Uterus (tissue), 4 donors: Measurements from ENCODE around the gene COX7C. TPM values are rescaled to one million over a fixed set of nuclear protein-coding genes. Genes with fewer than 3 reads are reported as not detected.
A peak's percentile ranks its signal among the peaks of the same experiment; 100 is the strongest.

Experiments
- DNase-seq, 2 donors: peaks; one replicate each; pipeline ENCODE4 v3.0.0-alpha.2; 2019 to 2020
- H3K27ac ChIP-seq, 2 donors: fragments of 200-600 bp; sonication (generic); 1 replicate in 1 of 2; 2 replicates in 1 of 2; pipeline ENCODE4 v1.5.1; 2016 to 2018
- H3K27me3 ChIP-seq, 2 donors: fragments of 200-600 bp; sonication (generic); one replicate each; pipeline ENCODE4 v1.5.1; 2018 to 2019; ENCODE audit warnings: control low read depth in 1 of 2
- H3K36me3 ChIP-seq, 2 donors: fragments of 200-600 bp; sonication (generic); one replicate each; pipeline ENCODE4 v1.5.1; 2019; ENCODE audit warnings: control low read depth in 1 of 2
- H3K4me1 ChIP-seq, 2 donors: fragments of 200-600 bp; sonication (generic); one replicate each; pipeline ENCODE4 v1.5.1; 2018 to 2019; ENCODE audit warnings: control low read depth in 1 of 2
- H3K4me3 ChIP-seq, 2 donors: fragments of 200-600 bp; sonication (generic); 1 replicate in 1 of 2; 2 replicates in 1 of 2; pipeline ENCODE4 v1.5.1; 2018 to 2019; ENCODE audit warnings: mild to moderate bottlenecking in 1 of 2
- H3K9me3 ChIP-seq, 2 donors: fragments of 200-600 bp; sonication (generic); one replicate each; pipeline ENCODE4 v1.5.1; 2019; ENCODE audit warnings: control low read depth in 1 of 2
- POLR2A ChIP-seq, 2 donors: fragments of 450-650 bp; IDR thresholded peaks; one replicate each; pipeline ENCODE4 v1.6.1; 2016; ENCODE audit warnings: antibody characterized with exemption in 2 of 2, mild to moderate bottlenecking in 1 of 2, moderate library complexity in 1 of 2
- intact Hi-C: fragments of 100-400 bp; cut with DNase I; formaldehyde crosslinking; loops from one replicate; pipeline ENCODE4 v1.15.1; 2023; ENCODE audit warnings: low total_unique reads
- total RNA-seq, 4 donors: library from RNA; depleted of rRNA in 3 of 4; stranded (reverse); fragments of >200 nt in 3 of 4; gene quantifications; one replicate each; pipeline versions ENCODE4 v1.1.0 to v1.2.4, GENCODE V29; 2014 to 2023
- TF ChIP-seq, protein P1 (sequence below), 4 experiments: fragments of 200-600 bp in 2 of 4; fragments of 450-650 bp in 2 of 4; sonication (generic) in 2 of 4; IDR thresholded peaks; one replicate each; pipeline ENCODE4 v1.5.1; 2016 to 2019; ENCODE audit warnings: antibody characterized with exemption in 4 of 4, mild to moderate bottlenecking in 2 of 4, moderate library complexity in 1 of 4
- donor health status: DM: yes; HTN: yes; CAD: no.

Gene COX7C
- total RNA-seq, 4 donors from 2014 or later = 152 to 723 (median 321) TPM

DNA sequence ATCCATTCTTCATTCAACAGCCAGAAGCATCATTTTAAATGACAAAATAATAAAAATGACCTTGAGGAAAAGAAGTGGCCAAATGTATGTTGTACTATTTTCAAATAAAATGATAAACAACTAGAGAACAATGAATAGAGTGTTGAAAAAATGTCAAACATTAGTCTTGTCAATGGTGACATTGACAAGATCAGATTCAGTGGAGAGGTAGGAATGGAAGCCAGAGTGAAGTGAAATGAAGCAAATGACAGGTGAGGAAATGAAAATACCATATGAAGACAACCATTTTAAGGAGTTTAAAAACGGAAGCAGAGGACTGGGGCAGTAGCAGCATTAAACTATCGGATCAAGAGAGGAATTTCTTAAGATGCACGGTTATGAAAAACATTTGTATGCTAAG, 38.2 kb upstream of the COX7C start:
- TF ChIP-seq POLR2A (IDR thresholded peaks at IDR 0.05) = no peak
- TF ChIP-seq, protein P1, sequence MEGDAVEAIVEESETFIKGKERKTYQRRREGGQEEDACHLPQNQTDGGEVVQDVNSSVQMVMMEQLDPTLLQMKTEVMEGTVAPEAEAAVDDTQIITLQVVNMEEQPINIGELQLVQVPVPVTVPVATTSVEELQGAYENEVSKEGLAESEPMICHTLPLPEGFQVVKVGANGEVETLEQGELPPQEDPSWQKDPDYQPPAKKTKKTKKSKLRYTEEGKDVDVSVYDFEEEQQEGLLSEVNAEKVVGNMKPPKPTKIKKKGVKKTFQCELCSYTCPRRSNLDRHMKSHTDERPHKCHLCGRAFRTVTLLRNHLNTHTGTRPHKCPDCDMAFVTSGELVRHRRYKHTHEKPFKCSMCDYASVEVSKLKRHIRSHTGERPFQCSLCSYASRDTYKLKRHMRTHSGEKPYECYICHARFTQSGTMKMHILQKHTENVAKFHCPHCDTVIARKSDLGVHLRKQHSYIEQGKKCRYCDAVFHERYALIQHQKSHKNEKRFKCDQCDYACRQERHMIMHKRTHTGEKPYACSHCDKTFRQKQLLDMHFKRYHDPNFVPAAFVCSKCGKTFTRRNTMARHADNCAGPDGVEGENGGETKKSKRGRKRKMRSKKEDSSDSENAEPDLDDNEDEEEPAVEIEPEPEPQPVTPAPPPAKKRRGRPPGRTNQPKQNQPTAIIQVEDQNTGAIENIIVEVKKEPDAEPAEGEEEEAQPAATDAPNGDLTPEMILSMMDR (IDR thresholded peaks at IDR 0.05) = no peak
- no peak for DNase-seq
- Histone ChIP-seq H3K27ac (no peak overlapping the region), H3K4me3 (no peak overlapping the region), H3K4me1 (no peaks in the 10 kb centered on the region), H3K9me3 (no peaks in the 10 kb centered on the region), H3K36me3 (no peaks in the 10 kb centered on the region), H3K27me3 (no peaks in the 10 kb centered on the region)
- intact Hi-C loops = no loop called here

DNA sequence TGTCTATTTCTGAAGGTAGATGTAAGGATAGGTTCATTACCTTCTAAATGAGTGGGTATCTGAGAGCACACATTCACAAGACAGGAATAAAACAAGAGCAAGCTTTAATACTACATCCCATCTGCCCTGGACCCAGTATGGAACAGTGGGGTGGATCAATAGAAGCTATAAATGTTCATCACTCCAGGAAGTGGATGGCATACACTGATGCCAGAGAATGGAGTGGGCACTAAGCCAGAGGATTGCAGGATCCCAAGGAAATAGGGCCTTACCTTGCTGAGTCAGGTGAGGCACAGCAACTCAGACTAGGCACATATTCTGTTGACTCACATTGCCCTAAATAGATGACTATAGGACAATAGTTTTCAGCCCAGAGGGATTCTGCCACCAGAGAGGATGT, 21.3 kb upstream of the COX7C start:
- Histone ChIP-seq H3K4me1 (no peaks in the 10 kb centered on the region), H3K27ac (no peak overlapping the region), H3K4me3 (no peak overlapping the region), H3K27me3 (no peaks in the 10 kb centered on the region), H3K36me3 (no peaks in the 10 kb centered on the region), H3K9me3 (no peaks in the 10 kb centered on the region)
- TF ChIP-seq, protein P1 (IDR thresholded peaks at IDR 0.05) = no peak
- TF ChIP-seq POLR2A (IDR thresholded peaks at IDR 0.05) = no peak
- intact Hi-C loops = no loop called here
- DNase-seq = no peak

DNA sequence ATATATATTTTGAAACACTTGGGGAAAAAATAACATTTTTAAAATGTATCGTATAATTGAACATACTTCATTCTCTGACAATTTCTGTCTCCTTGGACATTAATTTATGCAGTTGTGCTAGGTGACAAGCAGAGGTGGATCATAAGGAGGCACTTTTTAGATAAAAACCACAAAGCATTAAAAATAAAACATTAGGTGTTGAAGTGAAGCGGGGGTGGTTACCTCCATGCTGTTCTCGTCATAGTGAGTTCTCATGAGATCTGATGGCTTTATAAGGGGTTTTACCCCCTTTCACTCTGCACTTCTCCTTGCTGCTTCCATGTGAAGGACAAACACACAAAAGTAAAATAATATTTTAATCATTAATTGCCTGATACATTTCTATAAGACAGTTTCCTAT, 11.9 kb upstream of the COX7C start:
- TF ChIP-seq POLR2A (IDR thresholded peaks at IDR 0.05) = no peak
- TF ChIP-seq, protein P1 (IDR thresholded peaks at IDR 0.05) = no peak
- Histone ChIP-seq H3K4me1 (no peaks in the 10 kb centered on the region), H3K27me3 (no peaks in the 10 kb centered on the region), H3K27ac (no peak overlapping the region), H3K36me3 (no peaks in the 10 kb centered on the region), H3K4me3 (no peak overlapping the region), H3K9me3 (no peaks in the 10 kb centered on the region)
- intact Hi-C loops = no loop called here
- no peak for DNase-seq

DNA sequence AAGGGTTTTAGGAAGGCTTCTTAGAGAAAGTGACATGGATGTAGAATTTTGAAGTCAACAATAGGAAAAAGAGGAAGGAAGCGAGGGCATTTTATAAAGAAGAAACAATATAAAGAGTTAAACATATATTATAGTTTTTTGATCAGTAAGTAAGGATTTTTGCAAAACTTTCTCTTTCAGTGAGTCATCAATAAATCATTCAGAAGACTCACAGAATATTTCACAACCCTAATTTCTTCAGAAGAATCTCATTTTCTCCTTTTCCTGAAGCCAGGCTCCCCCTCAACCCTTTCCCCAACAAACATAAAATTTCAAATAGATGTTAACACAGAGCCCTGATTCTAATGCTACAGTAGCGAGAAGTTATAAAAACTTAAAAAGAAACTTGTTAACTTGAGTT, 4.3 kb upstream of the COX7C start:
- TF ChIP-seq POLR2A (IDR thresholded peaks at IDR 0.05) = no peak
- TF ChIP-seq, protein P1 (IDR thresholded peaks at IDR 0.05) = no peak
- Histone ChIP-seq H3K36me3 (no peaks in the 10 kb centered on the region), H3K27ac (no peak overlapping the region), H3K4me1 (no peaks in the 10 kb centered on the region), H3K27me3 (no peaks in the 10 kb centered on the region), H3K9me3 (no peaks in the 10 kb centered on the region), H3K4me3 (no peak overlapping the region)
- no peak for DNase-seq
- intact Hi-C loops = no loop called here

DNA sequence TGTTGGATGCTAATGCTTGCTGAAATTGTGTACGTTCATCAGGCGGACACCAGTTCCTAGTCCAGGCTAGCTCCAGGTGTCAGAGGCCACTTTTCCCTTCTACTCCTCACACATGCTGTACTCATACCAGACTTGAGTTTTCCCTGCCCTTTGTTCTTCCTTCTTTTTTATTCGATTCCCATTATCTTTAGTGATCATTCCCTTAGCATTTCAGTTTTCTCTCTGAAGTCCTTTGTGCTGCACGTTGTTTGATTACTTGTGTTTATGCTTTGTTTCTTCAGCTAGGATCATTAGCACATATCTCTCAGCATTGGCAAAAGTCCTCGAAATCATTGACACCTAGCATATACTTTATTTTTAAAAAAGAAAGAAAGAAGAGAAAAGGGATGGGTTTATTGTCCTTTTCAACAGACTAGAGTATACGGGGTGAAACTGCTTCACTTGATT, 409 bp upstream of the COX7C start:
- TF ChIP-seq POLR2A (IDR thresholded peaks at IDR 0.05) = no peak
- TF ChIP-seq, protein P1 (IDR thresholded peaks at IDR 0.05) = no peak
- H3K36me3 ChIP-seq = no peaks in the 10 kb centered on the region
- H3K27ac ChIP-seq = peak overlapping the region; percentile 33 to 79
- H3K4me3 ChIP-seq = peak overlapping the region in 1 of 2 donors; percentile 91
- no peaks in the 10 kb centered on the region for H3K27me3 ChIP-seq
- no peaks in the 10 kb centered on the region for H3K9me3 ChIP-seq
- intact Hi-C loops = no loop called here
- no peak for DNase-seq
- H3K4me1 ChIP-seq = no peaks in the 10 kb centered on the region
